ENCODE data around the gene TXNDC8.

TXNDC8 gene

DNA sequence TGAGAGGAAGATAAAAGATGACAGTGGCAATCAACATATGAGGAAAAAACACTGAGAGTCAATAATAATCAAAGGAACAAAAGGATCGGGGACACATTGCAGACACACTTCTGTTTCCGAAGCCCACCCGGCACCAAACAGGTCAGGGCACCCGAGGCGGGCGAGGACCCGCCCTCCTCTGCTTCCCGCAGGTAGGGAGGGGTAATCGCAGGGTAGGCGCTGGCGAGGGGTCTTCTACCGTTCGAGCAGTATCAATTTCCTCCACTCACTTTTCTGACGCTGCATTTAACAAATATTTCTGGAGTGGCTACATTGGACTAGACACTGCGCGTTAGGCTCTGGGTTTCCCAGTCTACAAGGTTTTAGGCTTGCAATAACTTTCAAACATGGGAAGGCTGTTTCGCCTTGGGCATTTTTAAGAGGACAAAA is 82.6 kb downstream of the TXNDC8 start (continued):
- TF ChIP-seq, protein P1, sequence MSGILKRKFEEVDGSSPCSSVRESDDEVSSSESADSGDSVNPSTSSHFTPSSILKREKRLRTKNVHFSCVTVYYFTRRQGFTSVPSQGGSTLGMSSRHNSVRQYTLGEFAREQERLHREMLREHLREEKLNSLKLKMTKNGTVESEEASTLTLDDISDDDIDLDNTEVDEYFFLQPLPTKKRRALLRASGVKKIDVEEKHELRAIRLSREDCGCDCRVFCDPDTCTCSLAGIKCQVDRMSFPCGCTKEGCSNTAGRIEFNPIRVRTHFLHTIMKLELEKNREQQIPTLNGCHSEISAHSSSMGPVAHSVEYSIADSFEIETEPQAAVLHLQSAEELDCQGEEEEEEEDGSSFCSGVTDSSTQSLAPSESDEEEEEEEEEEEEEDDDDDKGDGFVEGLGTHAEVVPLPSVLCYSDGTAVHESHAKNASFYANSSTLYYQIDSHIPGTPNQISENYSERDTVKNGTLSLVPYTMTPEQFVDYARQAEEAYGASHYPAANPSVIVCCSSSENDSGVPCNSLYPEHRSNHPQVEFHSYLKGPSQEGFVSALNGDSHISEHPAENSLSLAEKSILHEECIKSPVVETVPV (CRISPR knock-in tag; IDR thresholded peaks at IDR 0.05), result no peak
- TF ChIP-seq TCF4 (CRISPR knock-in tag; IDR thresholded peaks at IDR 0.05; ENCODE audit: borderline replicate concordance) (no peak), ARNTL (CRISPR knock-in tag; IDR thresholded peaks at IDR 0.05; ENCODE audit: borderline replicate concordance, low read depth) (no peak), ISL1 (CRISPR knock-in tag; IDR thresholded peaks at IDR 0.05) (no peak), SNAI2 (CRISPR knock-in tag; IDR thresholded peaks at IDR 0.05) (no peak), ZC3H10 (CRISPR knock-in tag; IDR thresholded peaks at IDR 0.05) (no peak), ZNF70 (CRISPR knock-in tag; IDR thresholded peaks at IDR 0.05) (no peak), ESRRG (CRISPR knock-in tag; IDR thresholded peaks at IDR 0.05) (no peak)

DNA sequence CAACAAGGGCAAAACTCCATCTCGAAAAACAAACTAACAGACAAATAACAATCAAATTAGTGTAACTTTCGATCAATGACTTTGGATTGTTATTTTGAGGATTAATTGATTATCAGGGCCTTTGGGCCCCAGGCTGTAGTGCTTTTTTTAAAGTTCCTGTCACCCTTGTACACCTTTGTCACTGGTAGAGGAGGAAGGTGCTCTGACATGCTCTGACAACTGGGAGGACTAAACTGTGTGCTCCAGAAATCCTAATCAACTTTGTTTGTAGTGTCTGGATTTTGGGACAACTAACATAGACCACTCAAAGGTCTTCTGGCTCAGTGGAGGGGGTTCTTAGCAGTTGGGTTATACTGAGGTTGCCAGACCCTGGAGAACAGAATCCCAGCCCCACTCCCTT is 83.2 kb downstream of the TXNDC8 start:
- TF ChIP-seq TOX (CRISPR knock-in tag; IDR thresholded peaks at IDR 0.05; ENCODE audit: borderline replicate concordance), result no peak
- TF ChIP-seq CSDC2 (CRISPR knock-in tag; IDR thresholded peaks at IDR 0.05), result no peak
- TF ChIP-seq ZNF8 (CRISPR knock-in tag; IDR thresholded peaks at IDR 0.05), result no peak
- no peak for TF ChIP-seq ESRRG (CRISPR knock-in tag; IDR thresholded peaks at IDR 0.05)
- TF ChIP-seq ZNF565 (CRISPR knock-in tag; conservative IDR thresholded peaks at IDR 0.05; ENCODE audit: low read depth), result no peak
- TF ChIP-seq, protein P2, sequence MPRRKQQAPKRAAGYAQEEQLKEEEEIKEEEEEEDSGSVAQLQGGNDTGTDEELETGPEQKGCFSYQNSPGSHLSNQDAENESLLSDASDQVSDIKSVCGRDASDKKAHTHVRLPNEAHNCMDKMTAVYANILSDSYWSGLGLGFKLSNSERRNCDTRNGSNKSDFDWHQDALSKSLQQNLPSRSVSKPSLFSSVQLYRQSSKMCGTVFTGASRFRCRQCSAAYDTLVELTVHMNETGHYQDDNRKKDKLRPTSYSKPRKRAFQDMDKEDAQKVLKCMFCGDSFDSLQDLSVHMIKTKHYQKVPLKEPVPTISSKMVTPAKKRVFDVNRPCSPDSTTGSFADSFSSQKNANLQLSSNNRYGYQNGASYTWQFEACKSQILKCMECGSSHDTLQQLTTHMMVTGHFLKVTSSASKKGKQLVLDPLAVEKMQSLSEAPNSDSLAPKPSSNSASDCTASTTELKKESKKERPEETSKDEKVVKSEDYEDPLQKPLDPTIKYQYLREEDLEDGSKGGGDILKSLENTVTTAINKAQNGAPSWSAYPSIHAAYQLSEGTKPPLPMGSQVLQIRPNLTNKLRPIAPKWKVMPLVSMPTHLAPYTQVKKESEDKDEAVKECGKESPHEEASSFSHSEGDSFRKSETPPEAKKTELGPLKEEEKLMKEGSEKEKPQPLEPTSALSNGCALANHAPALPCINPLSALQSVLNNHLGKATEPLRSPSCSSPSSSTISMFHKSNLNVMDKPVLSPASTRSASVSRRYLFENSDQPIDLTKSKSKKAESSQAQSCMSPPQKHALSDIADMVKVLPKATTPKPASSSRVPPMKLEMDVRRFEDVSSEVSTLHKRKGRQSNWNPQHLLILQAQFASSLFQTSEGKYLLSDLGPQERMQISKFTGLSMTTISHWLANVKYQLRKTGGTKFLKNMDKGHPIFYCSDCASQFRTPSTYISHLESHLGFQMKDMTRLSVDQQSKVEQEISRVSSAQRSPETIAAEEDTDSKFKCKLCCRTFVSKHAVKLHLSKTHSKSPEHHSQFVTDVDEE (CRISPR knock-in tag; IDR thresholded peaks at IDR 0.05), result no peak
- TF ChIP-seq, protein P1 (CRISPR knock-in tag; IDR thresholded peaks at IDR 0.05), result no peak
- TF ChIP-seq ZFP30 (CRISPR knock-in tag; IDR thresholded peaks at IDR 0.05), result no peak
- TF ChIP-seq, protein P3, sequence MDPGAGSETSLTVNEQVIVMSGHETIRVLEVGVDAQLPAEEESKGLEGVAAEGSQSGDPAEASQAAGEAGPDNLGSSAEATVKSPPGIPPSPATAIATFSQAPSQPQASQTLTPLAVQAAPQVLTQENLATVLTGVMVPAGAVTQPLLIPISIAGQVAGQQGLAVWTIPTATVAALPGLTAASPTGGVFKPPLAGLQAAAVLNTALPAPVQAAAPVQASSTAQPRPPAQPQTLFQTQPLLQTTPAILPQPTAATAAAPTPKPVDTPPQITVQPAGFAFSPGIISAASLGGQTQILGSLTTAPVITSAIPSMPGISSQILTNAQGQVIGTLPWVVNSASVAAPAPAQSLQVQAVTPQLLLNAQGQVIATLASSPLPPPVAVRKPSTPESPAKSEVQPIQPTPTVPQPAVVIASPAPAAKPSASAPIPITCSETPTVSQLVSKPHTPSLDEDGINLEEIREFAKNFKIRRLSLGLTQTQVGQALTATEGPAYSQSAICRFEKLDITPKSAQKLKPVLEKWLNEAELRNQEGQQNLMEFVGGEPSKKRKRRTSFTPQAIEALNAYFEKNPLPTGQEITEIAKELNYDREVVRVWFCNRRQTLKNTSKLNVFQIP (CRISPR knock-in tag; IDR thresholded peaks at IDR 0.05; ENCODE audit: borderline replicate concordance, low read depth), result no peak
- no peak for TF ChIP-seq ZFP3 (CRISPR knock-in tag; IDR thresholded peaks at IDR 0.05)
- TF ChIP-seq ZNF70 (CRISPR knock-in tag; IDR thresholded peaks at IDR 0.05), result no peak
- no peak for TF ChIP-seq RARB (CRISPR knock-in tag; IDR thresholded peaks at IDR 0.05)

More for the DNA sequence above, 83.2 kb downstream of the TXNDC8 start:
- no peak for ATAC-seq
